HG03095 (cell line): ENCODE results near the gene ADA.

Experiments used
- ATAC-seq: cut with Tn5 transposase; IDR thresholded peaks from one replicate; pipeline ENCODE4 v1.9.1; 2021; ENCODE audit warnings: moderate library complexity; ENCODE audit not compliant: unreplicated experiment

The ADA gene

DNA sequence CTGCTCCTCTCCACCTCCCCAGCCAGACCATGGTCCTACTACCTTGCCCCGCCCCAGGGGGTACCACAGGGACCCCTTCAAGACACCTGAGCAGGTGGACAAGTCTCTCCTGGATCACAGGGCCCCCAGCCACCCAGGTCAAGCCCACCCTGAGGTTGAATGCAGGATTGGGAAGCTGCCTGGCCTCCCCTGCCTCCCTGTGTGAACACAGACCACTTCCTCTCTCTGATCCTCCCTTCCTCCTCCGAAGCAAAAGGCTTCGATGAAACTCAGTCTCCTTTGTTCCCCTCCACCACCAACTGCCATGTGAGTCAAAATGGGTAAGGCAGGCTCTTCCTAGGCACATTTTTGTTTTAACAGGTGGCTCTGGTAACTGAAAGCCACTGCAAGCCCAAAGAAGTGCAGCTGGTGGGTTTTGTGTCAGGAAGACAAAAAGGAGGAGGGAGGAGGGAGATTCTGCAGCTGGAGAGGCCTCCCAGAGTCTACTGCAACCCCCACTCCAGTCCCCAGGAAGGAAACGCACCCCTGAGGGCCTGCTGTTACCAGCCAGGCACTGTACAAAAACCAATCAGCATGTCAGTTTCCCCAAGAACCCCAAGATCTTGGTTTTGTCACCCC, 5.4 kb downstream of the ADA start:
- ATAC-seq: no peak

DNA sequence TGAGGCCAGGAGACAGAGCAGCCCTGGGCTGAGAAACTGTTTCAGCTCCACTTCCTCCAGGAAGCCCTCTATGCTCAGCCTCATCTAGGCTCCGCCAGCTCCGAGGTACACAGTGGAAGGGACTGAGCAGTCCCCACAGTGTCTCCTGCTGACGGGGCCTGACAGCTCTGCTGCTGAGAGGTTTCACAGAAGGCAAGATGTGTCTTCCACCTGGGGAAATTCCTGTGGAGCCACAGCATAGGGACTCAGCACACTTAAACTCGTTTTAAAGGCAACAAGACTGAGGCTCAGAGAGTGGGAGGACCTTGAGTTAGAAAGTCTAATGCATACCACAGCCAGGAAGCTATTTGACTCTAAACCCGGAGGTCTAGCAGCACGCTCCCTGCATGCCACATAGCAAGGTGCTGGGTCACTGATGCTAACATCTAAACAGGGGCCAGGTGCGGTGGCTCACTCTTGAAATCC, 6.8 kb downstream of the ADA start:
- ATAC-seq: no peak

GRCh38 chr20:44644230-44644617, 7.3 kb downstream of the ADA start:
- ATAC-seq: no peak

- no peak for ATAC-seq
Observed at GRCh38 chr20:44643596-44644229, 7.8 kb downstream of the ADA start.

GRCh38 chr20:44643154-44643519, 8.4 kb downstream of the ADA start:
- no peak for ATAC-seq

DNA sequence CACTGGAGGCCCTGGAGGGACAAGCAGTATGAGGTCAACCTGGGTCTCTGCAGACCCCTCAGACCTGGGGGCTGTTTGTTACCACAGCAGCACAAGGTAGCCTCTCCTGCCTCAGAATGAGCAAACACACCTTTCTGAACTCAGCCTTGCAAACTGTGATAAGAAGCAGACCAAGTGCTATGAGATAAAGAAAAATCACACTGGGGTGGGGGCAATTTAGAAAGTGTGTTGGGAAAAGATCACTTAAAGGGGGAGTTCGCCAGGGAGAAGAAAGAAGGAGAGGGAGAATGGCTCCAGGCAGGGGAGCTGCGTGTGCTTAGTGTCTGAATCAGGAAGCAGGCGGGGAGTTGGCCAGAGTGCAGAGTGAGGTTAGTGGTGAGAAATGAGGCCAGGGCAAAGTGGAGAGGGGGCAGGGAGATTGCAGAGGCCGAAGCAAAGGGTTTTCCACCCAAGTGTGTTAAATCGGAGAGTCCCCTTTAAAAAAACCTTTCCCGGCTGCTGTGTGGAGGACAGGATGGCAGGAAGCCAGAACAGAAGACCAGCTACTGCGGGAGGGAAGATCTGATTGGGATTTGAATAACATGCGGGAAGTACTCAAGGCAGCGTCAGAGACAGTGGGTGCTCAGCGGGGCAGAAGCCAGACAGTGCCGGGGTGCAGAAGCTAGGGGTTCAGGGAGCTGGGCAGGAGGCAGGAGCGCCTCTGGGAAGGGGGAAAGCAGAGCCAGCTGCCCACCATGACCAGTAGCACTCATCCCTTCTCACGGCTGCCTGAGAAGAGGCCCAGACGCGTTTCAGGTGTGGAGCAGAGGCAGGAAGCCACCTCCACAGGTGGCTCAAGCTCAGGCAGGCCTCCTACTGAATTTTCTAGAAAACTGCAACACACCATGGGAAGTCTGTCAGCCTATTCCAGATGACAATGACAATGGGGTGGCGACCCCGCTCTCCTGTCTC, 9.0 kb downstream of the ADA start:
- ATAC-seq: no peak

GRCh38 chr20:44641325-44641724, 10.2 kb downstream of the ADA start:
- ATAC-seq: no peak

DNA sequence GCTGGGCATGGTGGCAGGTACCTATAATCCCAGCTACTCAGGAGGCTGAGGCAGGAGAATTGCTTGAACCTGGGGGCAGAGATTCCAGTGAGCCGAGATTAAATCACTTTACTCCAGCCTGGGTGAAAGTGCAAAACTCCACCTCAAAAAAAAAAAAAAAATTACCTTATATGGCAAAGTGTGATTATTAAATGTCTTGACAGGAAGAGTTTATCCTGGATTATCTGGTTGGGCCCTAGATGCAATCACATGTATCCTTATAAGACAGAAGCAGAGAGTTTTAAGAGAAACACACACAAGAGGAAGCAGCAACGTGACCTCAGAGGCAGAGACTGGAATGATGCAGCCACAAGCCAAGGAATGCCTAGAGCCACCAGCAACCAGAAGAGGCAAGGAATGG, 11.0 kb downstream of the ADA start:
- ATAC-seq: no peak

- no peak for ATAC-seq
Observed at GRCh38 chr20:44637522-44638372, 13.8 kb downstream of the ADA start.

GRCh38 chr20:44637042-44637441, 14.5 kb downstream of the ADA start:
- no peak for ATAC-seq

GRCh38 chr20:44635877-44636276, 15.6 kb downstream of the ADA start:
- ATAC-seq: no peak

- ATAC-seq: no peak
Observed at GRCh38 chr20:44633872-44634600, 17.5 kb downstream of the ADA start.

DNA sequence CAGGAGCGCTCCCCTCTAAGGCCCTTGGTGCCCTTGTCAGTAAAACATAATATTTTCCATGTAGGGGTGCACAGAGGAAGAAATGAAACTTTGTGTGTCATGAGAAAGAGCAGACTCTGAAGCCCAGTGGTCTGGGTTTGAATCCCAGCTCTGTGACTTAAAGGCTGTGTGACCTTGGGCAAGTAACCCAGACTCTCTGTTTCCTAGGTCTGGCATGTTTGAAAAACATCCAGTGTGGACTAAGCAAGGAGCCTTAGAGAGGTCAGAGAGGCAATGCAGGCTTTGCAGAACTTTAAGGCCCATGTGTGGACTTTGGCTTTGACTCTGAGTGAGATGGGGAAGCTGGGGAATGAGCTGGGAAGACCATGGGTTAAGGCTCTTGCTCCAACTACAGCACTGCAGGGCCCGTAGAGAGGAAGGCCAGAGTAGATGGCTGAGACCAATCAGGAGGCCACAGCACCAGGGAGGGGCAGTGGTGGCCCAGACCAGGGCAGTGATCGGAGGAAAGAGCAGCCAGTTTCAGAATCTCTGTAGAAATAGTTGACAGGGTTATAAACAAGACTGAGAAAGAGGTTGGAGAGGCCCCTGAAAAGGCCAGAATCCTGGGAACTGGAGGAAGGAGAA, 18.2 kb downstream of the ADA start:
- no peak for ATAC-seq

- no peak for ATAC-seq
Observed at GRCh38 chr20:44632103-44632752, 19.3 kb downstream of the ADA start.

- no peak for ATAC-seq
Observed at GRCh38 chr20:44630297-44630696, 21.2 kb downstream of the ADA start.

GRCh38 chr20:44629542-44629941, 22.0 kb downstream of the ADA start:
- no peak for ATAC-seq

DNA sequence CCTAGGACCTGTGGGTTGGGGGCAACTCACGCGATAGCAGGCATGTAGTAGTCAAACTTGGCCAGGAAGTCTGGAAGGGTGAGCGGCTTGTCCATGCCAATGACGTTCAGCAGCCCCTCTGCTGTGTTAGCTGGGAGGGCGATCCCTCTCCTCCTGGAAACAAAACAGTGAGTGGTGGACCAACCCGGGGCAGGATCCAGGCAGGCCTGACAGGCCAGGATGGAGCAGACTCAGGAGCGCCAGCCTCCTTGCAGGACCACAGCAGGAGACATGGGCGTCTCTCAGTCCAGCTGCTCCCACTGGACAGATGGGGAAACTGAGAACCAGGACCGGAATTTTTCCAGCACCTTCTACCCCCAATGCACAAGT, 22.5 kb downstream of the ADA start:
- no peak for ATAC-seq

DNA sequence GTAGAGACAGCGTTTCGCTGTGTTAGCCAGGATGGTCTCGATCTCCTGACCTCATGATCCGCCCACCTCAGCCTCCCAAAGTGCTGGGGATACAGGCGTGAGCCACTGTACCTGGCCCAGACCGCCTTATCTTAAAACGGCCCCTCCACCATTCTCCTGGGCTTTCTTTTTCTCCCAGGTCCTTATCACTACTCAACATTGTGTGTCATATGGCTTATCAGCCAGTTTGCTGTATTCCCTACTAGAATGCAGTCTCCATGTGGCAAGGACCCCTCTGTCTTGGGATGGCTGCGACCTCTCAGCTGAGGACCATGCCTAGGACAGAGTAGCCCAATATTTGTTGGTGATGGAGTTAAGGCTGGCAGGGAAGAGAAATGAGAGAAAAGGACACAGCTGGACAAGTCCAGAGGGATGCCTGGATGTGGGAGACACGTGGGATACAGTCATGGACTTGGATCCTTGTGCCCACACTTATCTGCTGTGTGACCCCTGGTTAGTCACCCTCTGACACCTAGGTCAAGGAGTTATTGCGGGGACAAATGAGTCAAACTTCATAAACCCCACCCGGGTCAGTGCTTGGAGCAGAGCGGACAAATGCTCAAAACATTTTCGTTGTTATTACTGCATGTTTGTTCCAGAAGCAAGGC, 24.0 kb downstream of the ADA start:
- no peak for ATAC-seq

DNA sequence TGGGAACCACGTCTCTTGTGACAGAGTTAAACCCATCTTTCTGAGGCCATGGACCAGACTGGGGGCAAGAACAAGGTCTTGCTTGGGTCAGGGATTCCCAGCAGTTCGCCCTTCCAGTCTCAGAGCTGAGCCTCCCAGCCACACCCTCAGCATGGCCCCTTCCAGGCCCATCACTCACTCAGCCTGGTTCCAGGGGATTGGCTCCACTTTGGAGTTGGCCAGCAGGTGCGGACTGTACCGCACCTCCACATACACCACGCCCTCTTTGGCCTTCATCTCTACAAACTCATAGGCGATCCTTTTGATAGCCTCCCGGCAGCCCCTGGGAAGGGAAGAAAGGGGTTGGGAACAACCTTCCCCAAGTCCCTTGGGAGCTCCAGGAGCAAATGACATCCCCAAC, 25.2 kb downstream of the ADA start:
- ATAC-seq: no peak
